GM18861 (cell line): ENCODE data around the gene SMG9.

Experiments
- ATAC-seq: cut with Tn5 transposase; IDR thresholded peaks from one replicate; pipeline ENCODE4 v1.9.1; 2021; ENCODE audit not compliant: unreplicated experiment

The SMG9 gene

GRCh38 chr19:43754503-43755255 is at the start of gene SMG9:
Gene SMG9 (minus strand): TSS chr19:43754962. CDS start chr19:43750741, 4,221 bp downstream.
- peak; percentile 39 for ATAC-seq

GRCh38 chr19:43804432-43804831 is 49.7 kb upstream of the SMG9 start:
- ATAC-seq = no peak

GRCh38 chr19:43802216-43802951 is 47.6 kb upstream of the SMG9 start, which contains the start of gene LYPD5:
Gene LYPD5 (minus strand): TSS chr19:43802447. CDS start chr19:43802380, 67 bp downstream.
- no peak for ATAC-seq

- no peak for ATAC-seq
Observed at GRCh38 chr19:43799502-43800142, 44.9 kb upstream of the SMG9 start.

- ATAC-seq = no peak
Observed at GRCh38 chr19:43798546-43799409, 44.0 kb upstream of the SMG9 start.

- ATAC-seq = no peak
Observed at GRCh38 chr19:43798026-43798545, 43.3 kb upstream of the SMG9 start.

- no peak for ATAC-seq
Observed at GRCh38 chr19:43797556-43797955, 42.8 kb upstream of the SMG9 start.

GRCh38 chr19:43797118-43797517 is 42.4 kb upstream of the SMG9 start:
- no peak for ATAC-seq

GRCh38 chr19:43790587-43790986 is 35.8 kb upstream of the SMG9 start:
- ATAC-seq = no peak

GRCh38 chr19:43789029-43789428 is 34.3 kb upstream of the SMG9 start:
- ATAC-seq = no peak

GRCh38 chr19:43786665-43787064 is 31.9 kb upstream of the SMG9 start:
- ATAC-seq = no peak

GRCh38 chr19:43784981-43785808 is 30.4 kb upstream of the SMG9 start:
- ATAC-seq = no peak

GRCh38 chr19:43784241-43784980 is 29.6 kb upstream of the SMG9 start:
- no peak for ATAC-seq

- ATAC-seq = no peak
Observed at GRCh38 chr19:43783636-43784035, 28.9 kb upstream of the SMG9 start.

GRCh38 chr19:43782689-43783231 is 28.0 kb upstream of the SMG9 start:
- ATAC-seq = no peak

GRCh38 chr19:43782311-43782660 is 27.5 kb upstream of the SMG9 start:
- ATAC-seq = no peak

- no peak for ATAC-seq
Observed at GRCh38 chr19:43781630-43782310, 27.0 kb upstream of the SMG9 start.
